ENCODE results near the gene EVC. TPM values are rescaled to one million over a fixed set of nuclear protein-coding genes. Genes with fewer than 3 reads are reported as not detected.

EVC gene
- total RNA-seq, 1 experiment from 2014 or later, result 17.3 TPM

DNA sequence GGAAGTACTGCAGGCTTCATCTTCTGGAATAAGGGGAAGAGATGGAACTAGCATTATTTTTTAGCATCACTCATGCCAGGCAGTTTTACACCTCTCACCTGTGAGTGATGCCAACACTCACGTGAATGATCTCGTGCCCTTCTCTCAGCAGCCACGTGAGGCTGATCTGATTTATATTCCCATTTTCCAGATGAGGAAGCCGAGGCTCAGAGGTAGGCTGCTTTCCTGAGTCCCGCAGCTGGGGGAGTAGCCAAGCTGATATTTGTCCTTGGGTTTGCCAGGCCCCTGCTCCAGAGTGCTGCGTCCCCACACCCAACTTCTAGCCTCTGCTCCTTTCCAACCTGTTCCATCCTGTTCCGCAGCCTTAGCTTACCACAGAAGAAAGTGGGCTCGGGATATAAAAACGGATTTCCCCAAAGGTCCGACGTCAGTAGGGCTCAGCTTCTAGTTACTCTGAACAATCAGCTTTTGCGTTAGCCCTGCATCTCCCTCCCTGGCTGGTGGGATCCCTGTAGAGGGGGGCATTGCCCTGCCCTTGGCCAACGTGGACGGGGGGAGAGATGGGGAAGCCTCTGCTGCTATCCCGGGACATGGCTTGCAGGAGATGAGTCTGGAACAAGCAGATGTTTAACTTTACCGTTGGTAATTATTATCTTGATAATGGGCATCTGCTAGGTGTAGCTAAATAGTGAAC, 9.3 kb downstream of the EVC start:
- Histone ChIP-seq H3K4me3 (ENCODE audit: low read depth, low read length, poor library complexity, severe bottlenecking) (no peak overlapping the region), H3K9me3 (ENCODE audit: low read depth, low read length, poor library complexity, severe bottlenecking) (peaks cover 2% of the 10 kb centered on the region), H3K36me3 (ENCODE audit: insufficient read depth, low read length, poor library complexity, severe bottlenecking) (peaks cover under 1% of the 10 kb centered on the region), H3K27ac (ENCODE audit: low read depth, low read length, poor library complexity, severe bottlenecking) (no peak overlapping the region), H3K27me3 (replicated peaks; ENCODE audit: insufficient read depth, low read depth, low read length, poor library complexity) (no peaks in the 10 kb centered on the region), H3K4me1 (ENCODE audit: insufficient read depth, low read length, poor library complexity, severe bottlenecking) (no peaks in the 10 kb centered on the region)
- BruUV-seq (replicated peaks), result no TSS peak
- intact Hi-C loops (cut with micrococcal nuclease; ENCODE audit: unreplicated experiment), result no loop called here
- ChIA-PET CTCF (no interaction called here), POLR2A (ENCODE audit: low non-redundant PET) (no interaction called here)
- no peak for TF ChIP-seq EZH2 (IDR thresholded peaks at IDR 0.05; ENCODE audit: borderline replicate concordance, low read depth, low read length, poor library complexity, severe bottlenecking)
- TF ChIP-seq, protein P1, sequence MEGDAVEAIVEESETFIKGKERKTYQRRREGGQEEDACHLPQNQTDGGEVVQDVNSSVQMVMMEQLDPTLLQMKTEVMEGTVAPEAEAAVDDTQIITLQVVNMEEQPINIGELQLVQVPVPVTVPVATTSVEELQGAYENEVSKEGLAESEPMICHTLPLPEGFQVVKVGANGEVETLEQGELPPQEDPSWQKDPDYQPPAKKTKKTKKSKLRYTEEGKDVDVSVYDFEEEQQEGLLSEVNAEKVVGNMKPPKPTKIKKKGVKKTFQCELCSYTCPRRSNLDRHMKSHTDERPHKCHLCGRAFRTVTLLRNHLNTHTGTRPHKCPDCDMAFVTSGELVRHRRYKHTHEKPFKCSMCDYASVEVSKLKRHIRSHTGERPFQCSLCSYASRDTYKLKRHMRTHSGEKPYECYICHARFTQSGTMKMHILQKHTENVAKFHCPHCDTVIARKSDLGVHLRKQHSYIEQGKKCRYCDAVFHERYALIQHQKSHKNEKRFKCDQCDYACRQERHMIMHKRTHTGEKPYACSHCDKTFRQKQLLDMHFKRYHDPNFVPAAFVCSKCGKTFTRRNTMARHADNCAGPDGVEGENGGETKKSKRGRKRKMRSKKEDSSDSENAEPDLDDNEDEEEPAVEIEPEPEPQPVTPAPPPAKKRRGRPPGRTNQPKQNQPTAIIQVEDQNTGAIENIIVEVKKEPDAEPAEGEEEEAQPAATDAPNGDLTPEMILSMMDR (conservative IDR thresholded peaks at IDR 0.05; ENCODE audit: low read depth, low read length), result no peak
- DNase-seq (ENCODE audit: low spot score), result no peak

DNA sequence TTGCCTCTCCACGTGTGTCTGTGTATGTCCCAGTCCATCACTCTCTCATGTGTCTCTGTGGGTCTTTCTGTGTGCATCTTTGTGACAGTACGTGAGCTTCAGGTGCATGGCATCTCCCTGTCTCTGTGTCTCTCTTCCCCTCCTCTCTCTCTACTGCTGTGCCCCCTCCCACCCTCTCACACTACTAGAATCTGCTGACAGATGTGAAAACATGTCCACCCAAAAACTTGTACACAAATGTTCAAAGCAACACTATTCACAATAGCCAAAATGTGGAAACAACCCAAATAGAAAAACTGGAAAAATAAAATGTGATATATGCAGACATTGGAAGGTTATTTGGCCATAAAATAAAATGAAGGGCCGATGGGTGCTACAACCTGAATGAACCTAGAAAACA, 10.0 kb downstream of the EVC start:
- BruUV-seq (replicated peaks), result no TSS peak
- no peak overlapping the region for H3K4me3 ChIP-seq (ENCODE audit: low read depth, low read length, poor library complexity, severe bottlenecking)
- CTCF ChIA-PET, result no interaction called here
- no peaks in the 10 kb centered on the region for H3K27me3 ChIP-seq (replicated peaks; ENCODE audit: insufficient read depth, low read depth, low read length, poor library complexity)
- POLR2A ChIA-PET (ENCODE audit: low non-redundant PET), result no interaction called here
- H3K27ac ChIP-seq (ENCODE audit: low read depth, low read length, poor library complexity, severe bottlenecking), result no peak overlapping the region
- intact Hi-C loops (cut with micrococcal nuclease; ENCODE audit: unreplicated experiment), result no loop called here
- H3K9me3 ChIP-seq (ENCODE audit: low read depth, low read length, poor library complexity, severe bottlenecking), result no peaks in the 10 kb centered on the region
- no peaks in the 10 kb centered on the region for H3K4me1 ChIP-seq (ENCODE audit: insufficient read depth, low read length, poor library complexity, severe bottlenecking)
- H3K36me3 ChIP-seq (ENCODE audit: insufficient read depth, low read length, poor library complexity, severe bottlenecking), result no peaks in the 10 kb centered on the region
- no peak for DNase-seq (ENCODE audit: low spot score)
- TF ChIP-seq, protein P1 (conservative IDR thresholded peaks at IDR 0.05; ENCODE audit: low read depth, low read length), result no peak
- no peak for TF ChIP-seq EZH2 (IDR thresholded peaks at IDR 0.05; ENCODE audit: borderline replicate concordance, low read depth, low read length, poor library complexity, severe bottlenecking)

DNA sequence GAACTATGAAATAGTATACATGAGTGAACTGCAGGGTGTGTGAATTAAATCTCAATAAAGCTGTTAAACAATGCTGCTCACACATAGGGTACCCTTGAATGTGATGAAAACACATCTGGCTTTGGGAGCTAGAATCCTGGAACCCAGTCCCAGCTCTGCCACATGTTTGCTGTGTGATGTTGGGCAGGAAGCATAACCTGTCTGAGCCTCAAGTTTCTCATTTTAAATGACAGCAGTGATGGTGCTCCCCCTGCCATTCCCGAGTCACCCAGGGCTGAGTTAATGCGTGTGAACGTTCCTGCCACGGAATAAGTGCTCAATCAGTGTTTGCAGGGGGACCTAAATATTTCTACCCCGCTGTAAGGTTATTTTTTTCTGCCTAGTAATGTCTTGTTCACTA, 10.9 kb downstream of the EVC start:
- H3K4me1 ChIP-seq (ENCODE audit: insufficient read depth, low read length, poor library complexity, severe bottlenecking), result no peaks in the 10 kb centered on the region
- H3K36me3 ChIP-seq (ENCODE audit: insufficient read depth, low read length, poor library complexity, severe bottlenecking), result no peaks in the 10 kb centered on the region
- CTCF ChIA-PET, result no interaction called here
- POLR2A ChIA-PET (ENCODE audit: low non-redundant PET), result no interaction called here
- H3K27ac ChIP-seq (ENCODE audit: low read depth, low read length, poor library complexity, severe bottlenecking), result no peak overlapping the region
- no TSS peak for BruUV-seq (replicated peaks)
- no peaks in the 10 kb centered on the region for H3K9me3 ChIP-seq (ENCODE audit: low read depth, low read length, poor library complexity, severe bottlenecking)
- intact Hi-C loops (cut with micrococcal nuclease; ENCODE audit: unreplicated experiment), result no loop called here
- DNase-seq (ENCODE audit: low spot score), result no peak
- H3K27me3 ChIP-seq (replicated peaks; ENCODE audit: insufficient read depth, low read depth, low read length, poor library complexity), result no peaks in the 10 kb centered on the region
- no peak overlapping the region for H3K4me3 ChIP-seq (ENCODE audit: low read depth, low read length, poor library complexity, severe bottlenecking)
- TF ChIP-seq EZH2 (IDR thresholded peaks at IDR 0.05; ENCODE audit: borderline replicate concordance, low read depth, low read length, poor library complexity, severe bottlenecking), result no peak
- TF ChIP-seq, protein P1 (conservative IDR thresholded peaks at IDR 0.05; ENCODE audit: low read depth, low read length), result no peak
